Measurements from ENCODE around the gene EML5. TPM values are rescaled to one million over a fixed set of nuclear protein-coding genes. Genes with fewer than 3 reads are reported as not detected.

Gene EML5
- total and polyA plus RNA-seq, 12 donors = 1.8 to 17.3 (median 6.3) TPM

DNA sequence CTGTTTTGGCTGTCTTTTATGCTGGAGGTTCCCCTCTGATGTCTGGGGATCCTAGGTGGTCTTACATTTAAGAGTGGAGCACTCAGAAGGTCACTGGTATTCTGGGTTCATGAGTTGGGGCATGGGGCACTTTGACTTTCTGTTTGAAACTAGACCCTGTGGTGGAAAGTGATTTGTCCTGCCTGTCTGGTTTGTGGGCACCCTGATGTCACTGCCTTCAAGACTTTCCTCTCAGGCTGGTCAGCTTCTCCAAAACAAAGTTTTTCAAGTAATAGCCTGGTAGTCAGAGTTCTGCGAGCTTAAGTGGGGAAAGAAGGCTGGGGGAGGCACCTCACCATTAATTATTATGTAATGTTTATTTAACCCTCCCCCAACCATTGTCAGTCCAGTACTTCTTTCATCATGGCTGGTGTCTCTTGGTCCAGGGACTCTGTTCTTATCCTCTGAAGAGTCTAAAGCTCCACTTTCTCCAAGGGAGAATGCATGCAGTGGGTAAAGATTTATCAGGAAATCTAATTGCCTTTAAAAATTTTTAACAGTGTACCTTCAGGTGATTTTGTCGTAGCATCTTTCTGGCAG is 194.6 kb downstream of the EML5 start:
- H3K4me1 ChIP-seq (replicated peaks in 1 of 2) = no peaks in the 10 kb centered on the region
- WGBS, 4 donors = 86 to 89% (median 87%) methylated on average over 2 of the region's 2 CpGs
- peaks cover 0 to 73% of the 10 kb centered on the region in 2 donors for H3K36me3 ChIP-seq (replicated peaks in 1 of 2)
- intact Hi-C loops (cut with DNase I) = no loop called here
- no peak overlapping the region for H3K4me3 ChIP-seq
- no peaks in the 10 kb centered on the region for H3K27me3 ChIP-seq
- no peak overlapping the region for H3K27ac ChIP-seq
- no peaks in the 10 kb centered on the region for H3K9me3 ChIP-seq (replicated peaks in 1 of 3)
- no peak for DNase-seq
- TF ChIP-seq POLR2A (IDR thresholded peaks at IDR 0.05) = no peak
- TF ChIP-seq, protein P1, sequence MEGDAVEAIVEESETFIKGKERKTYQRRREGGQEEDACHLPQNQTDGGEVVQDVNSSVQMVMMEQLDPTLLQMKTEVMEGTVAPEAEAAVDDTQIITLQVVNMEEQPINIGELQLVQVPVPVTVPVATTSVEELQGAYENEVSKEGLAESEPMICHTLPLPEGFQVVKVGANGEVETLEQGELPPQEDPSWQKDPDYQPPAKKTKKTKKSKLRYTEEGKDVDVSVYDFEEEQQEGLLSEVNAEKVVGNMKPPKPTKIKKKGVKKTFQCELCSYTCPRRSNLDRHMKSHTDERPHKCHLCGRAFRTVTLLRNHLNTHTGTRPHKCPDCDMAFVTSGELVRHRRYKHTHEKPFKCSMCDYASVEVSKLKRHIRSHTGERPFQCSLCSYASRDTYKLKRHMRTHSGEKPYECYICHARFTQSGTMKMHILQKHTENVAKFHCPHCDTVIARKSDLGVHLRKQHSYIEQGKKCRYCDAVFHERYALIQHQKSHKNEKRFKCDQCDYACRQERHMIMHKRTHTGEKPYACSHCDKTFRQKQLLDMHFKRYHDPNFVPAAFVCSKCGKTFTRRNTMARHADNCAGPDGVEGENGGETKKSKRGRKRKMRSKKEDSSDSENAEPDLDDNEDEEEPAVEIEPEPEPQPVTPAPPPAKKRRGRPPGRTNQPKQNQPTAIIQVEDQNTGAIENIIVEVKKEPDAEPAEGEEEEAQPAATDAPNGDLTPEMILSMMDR (IDR thresholded peaks at IDR 0.05) = no peak

- TF ChIP-seq, protein P1 (IDR thresholded peaks at IDR 0.05) = no peak
- TF ChIP-seq POLR2A (IDR thresholded peaks at IDR 0.05) = no peak
- peaks cover 0 to 68% of the 10 kb centered on the region in 2 donors for H3K36me3 ChIP-seq (replicated peaks in 1 of 2)
- no peak overlapping the region for H3K4me3 ChIP-seq
- WGBS, 4 donors = 90 to 95% (median 94%) methylated on average over 4 of the region's 4 CpGs
- no peaks in the 10 kb centered on the region for H3K27me3 ChIP-seq
- intact Hi-C loops (cut with DNase I) = no loop called here
- H3K4me1 ChIP-seq (replicated peaks in 1 of 2) = no peaks in the 10 kb centered on the region
- no peak for DNase-seq
- H3K9me3 ChIP-seq (replicated peaks in 1 of 3) = no peaks in the 10 kb centered on the region
- H3K27ac ChIP-seq = no peak overlapping the region
Measured at GRCh38 chr14:88597601-88598000, 195.2 kb downstream of the EML5 start.

DNA sequence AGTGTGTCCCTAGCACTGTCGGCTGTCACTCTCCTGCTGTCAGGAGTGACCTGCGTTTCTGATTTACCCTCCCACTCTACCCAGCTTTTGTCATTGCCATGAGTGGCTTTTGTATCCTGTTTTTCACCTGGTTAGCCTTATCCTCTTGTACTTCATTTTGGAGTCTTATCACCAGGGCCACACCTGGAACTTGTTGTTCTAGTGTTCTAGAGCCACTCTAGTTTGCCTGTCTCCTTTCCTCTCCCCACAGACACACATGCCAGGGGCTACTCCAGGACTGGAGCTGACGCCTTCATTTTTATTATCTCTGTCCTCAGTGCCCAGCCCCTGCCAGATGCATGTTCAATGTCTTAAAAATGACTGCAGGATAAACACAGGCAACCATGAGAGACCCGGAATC is 195.7 kb downstream of the EML5 start:
- TF ChIP-seq POLR2A (IDR thresholded peaks at IDR 0.05) = no peak
- TF ChIP-seq, protein P1 (IDR thresholded peaks at IDR 0.05) = no peak
- H3K27ac ChIP-seq = no peak overlapping the region
- intact Hi-C loops (cut with DNase I) = no loop called here
- H3K4me1 ChIP-seq (replicated peaks in 1 of 2) = no peaks in the 10 kb centered on the region
- WGBS, 4 donors = 80 to 94% (median 91%) methylated on average over 4 of the region's 4 CpGs
- H3K9me3 ChIP-seq (replicated peaks in 1 of 3) = no peaks in the 10 kb centered on the region
- DNase-seq = no peak
- H3K36me3 ChIP-seq (replicated peaks in 1 of 2) = peaks cover 0 to 63% of the 10 kb centered on the region in 2 donors
- no peak overlapping the region for H3K4me3 ChIP-seq
- no peaks in the 10 kb centered on the region for H3K27me3 ChIP-seq

- no peak overlapping the region for H3K27ac ChIP-seq
Measured at GRCh38 chr14:88592031-88592430, 200.7 kb downstream of the EML5 start.

More at GRCh38 chr14:88592031-88592430, 200.7 kb downstream of the EML5 start:
- Histone ChIP-seq H3K4me3 (no peak overlapping the region), H3K27me3 (no peaks in the 10 kb centered on the region), H3K9me3 (replicated peaks in 1 of 3) (no peaks in the 10 kb centered on the region), H3K4me1 (replicated peaks in 1 of 2) (peaks cover 0 to 3% of the 10 kb centered on the region in 2 donors), H3K36me3 (replicated peaks in 1 of 2) (peaks cover 0 to 42% of the 10 kb centered on the region in 2 donors)
- no peak for DNase-seq
- WGBS, 4 donors = 0 to 57% (median 42%) methylated on average over 1 of the region's 1 CpG
- no peak for TF ChIP-seq POLR2A (IDR thresholded peaks at IDR 0.05)
- TF ChIP-seq, protein P1 (IDR thresholded peaks at IDR 0.05) = no peak
- intact Hi-C loops (cut with DNase I) = no loop called here
